GM19438 (cell line): ENCODE results near the gene CYP51A1.
"Not testable (repeated sequence)": the region's sequence is repeated elsewhere in the genome, so short reads cannot be mapped to it uniquely, and the experiment has no call there.

ENCODE experiments used
- ATAC-seq: cut with Tn5 transposase; IDR thresholded peaks from one replicate; pipeline ENCODE4 v1.9.1; 2021; ENCODE audit warnings: low read depth; ENCODE audit not compliant: unreplicated experiment

Gene CYP51A1

DNA sequence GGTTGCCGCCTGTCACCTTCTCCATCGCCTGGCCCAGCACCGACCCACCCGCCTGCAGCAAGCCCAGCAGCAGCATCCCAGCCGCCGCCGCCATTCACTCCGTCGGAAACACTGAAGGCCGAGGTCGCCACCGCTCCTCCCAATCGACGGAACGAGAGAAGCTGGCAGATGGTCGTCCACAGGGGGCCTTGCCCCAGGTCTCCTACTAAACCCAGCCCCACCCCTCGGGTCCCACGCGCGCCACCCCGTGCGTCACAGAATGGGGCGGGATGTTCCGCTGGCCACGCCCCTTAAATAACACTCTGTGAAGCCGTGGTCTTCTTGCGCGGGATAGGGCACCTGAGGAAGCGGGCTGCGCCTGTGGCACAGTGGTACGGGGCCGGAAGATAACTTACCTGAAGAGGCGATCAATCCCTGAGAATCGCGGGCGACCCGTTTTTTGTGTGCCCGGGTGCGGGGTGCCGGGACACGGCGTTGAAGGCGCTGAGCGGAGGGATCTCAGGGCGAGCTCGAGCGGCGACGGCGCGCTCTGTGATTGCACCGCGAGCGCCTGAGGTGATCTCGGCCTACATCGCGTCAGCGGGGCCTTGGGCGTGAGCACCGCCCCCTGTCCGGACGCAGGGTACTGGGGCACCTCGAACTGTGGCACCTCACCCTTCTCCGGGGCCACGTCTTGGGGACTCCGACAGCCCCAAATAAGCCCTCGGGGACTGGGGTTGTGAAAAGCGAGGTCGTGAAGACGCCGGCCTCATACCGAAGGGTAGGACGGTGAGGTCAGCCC, at the start of gene CYP51A1:
Gene CYP51A1 (minus strand): TSS at position 207 of the 781 bp plus-strand sequence. CDS start 113 bp downstream, at position 94.
- peak; percentile 86 for ATAC-seq

DNA sequence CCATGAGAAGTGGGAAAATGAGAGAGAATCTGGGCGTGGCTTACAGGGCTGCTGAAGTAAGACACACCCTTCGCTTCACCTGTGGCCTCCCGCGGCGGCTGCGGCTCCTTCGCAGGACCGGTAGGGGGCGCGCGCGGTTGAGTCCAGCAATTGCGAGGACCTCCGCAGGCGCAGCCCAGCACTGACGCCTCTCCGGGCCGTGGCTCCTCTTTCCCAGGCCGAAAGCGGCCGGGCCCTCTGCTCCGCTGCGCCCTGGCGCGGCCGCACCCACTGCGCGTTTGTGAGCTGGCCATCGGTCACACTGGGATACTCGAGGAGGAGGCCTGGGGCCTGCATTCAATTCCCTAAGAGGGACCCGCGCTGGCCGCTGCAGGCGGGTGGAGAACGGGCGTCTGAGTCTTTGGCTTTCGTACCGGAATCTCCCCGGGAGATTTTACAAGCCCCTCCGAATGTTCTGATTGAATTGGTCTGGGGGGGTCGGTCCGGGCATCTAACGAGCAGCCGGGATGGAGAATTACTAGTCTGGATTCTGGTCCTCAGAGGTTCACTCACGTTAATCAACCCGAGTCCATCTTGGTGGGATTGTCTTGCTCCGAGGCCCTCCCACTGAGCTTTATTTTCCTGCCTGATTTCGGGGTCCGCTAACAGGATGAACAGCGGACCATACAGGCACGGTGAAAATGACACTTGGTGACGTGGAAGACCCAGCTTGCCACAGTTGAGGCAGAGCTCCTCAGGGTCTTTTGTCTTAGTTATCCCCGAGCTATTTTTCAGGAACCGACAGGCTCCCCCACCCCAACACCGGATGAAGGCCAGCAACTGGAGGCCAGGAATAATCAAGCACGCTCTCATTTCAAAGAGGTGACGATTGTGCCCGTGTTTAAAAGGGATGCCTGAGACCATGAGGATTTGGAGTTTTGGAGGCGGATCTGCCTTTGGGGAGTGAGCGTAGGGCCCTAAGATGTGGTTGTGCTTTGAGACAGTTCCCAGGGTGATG, 44.9 kb upstream of the CYP51A1 start, which contains the start of gene LRRD1:
Gene LRRD1 (minus strand): TSS at position 215 of the 997 bp plus-strand sequence. CDS start 13,940 bp downstream, outside the sequence.
- peak; percentile 100 for ATAC-seq

DNA sequence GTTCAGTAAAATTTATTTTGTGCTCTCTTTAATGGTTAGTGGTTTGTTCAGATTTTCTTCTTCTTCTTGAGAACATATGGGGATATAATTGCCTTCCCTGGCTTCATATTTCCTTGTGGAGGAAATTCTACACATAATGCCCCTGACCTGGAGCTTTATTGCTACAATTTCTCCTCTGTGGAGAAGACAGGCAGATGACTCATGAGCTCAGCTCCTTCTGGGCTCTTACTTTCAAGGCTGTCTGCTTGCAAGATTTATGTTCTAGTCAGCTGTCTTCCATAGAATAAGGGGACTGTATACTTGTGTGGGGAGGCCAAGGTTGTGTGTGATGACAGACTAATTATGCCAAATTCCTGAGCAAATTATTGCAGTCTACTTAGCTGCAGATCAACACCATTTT, 43.1 kb upstream of the CYP51A1 start:
- no peak for ATAC-seq

DNA sequence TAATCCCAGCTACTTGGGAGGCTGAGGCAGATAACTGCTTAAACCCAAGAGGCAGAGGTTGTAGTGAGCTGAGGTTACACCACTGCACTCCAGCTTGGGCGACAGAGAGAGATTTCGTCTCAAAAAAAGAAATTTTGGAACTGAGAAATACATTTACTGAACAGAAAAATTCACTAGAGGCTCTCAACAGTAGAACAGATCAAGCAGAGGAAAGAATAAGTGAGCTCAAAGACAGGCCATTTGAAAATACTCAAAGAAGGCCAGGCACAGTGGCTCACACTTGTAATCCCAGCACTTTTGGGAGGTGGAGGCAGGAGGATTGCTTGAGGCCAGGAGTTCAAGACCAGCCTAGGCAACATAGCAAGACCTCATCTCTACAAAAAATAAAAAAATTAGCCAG, 35.3 kb upstream of the CYP51A1 start:
- not testable (repeated sequence) for ATAC-seq

DNA sequence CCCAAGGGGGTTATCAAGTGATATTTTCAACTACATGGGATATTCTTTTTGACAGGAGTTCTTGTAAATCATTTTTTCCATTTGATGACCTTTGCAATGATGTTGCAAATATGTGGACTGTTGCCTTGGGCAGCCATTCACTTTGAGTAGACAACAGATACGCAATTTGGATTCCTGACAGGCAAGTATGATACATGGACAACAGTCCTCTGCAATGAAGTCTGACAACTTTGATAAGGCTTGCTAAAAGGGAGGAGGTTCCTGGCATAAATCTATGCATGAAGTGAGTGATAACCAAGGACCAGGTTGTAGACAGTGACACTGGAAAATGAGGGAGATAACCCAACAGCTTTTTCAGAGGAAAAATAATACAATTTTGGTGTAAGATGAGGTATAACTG, 27.0 kb upstream of the CYP51A1 start:
- no peak for ATAC-seq

DNA sequence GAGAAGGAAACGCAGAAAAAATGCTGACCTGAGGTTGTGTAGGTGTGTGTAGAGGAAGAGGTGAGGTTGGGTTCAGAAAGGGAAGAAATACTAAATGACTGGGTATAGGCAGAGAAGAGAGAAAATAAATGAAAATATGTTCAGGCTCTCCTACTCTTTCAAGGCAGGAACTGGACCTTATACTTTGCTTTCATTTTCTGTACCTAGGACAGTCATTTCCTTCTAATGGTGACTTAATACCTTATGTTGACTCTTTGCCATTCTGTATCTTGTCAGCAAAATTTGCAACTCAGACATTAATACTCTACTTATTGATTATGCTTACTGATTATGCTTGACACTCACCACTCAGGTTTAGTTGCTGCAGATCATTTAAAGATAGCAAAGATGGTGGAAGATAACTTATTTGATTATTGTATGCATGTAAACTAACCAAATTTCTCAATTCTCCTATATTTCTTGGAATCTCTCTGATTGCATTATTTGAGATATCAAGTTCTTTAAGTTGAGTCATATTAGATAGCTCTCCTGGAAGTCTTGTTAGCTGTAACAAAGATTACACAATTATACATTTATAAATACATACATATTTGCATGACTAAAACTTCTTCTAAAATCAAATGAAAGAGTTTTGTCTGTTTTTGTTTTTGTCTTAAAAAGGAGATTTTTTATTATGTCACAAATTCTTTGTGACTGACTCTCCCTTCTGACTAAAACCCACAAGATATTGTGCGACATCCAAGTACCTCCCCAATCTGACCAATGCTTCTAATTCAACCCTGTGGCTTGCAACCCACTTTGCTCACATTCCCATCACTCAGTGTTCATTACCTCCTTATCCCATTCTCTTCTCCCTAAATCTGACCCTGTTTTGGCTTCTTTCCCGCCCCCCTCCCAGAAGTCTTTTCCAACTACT, 24.6 kb upstream of the CYP51A1 start:
- ATAC-seq = peak; percentile 81

DNA sequence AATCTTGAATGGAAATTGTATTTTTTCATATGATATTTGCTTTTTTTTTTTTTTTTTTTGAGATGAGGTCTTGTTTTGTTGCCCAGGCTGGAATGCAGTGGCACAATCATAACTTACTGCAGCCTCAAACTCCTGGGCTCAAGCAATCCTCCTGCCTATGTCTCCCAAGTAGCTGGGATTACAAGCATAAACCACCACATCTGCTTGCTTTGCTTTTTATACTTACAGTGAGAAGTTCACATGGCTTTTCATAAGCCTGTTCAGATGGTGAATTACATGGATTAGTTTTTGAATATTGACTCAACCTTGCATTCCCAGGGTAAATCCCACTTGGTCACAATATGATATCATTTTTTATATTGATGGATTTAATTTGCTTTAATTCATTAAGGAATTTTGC, 22.7 kb upstream of the CYP51A1 start:
- ATAC-seq = no peak

DNA sequence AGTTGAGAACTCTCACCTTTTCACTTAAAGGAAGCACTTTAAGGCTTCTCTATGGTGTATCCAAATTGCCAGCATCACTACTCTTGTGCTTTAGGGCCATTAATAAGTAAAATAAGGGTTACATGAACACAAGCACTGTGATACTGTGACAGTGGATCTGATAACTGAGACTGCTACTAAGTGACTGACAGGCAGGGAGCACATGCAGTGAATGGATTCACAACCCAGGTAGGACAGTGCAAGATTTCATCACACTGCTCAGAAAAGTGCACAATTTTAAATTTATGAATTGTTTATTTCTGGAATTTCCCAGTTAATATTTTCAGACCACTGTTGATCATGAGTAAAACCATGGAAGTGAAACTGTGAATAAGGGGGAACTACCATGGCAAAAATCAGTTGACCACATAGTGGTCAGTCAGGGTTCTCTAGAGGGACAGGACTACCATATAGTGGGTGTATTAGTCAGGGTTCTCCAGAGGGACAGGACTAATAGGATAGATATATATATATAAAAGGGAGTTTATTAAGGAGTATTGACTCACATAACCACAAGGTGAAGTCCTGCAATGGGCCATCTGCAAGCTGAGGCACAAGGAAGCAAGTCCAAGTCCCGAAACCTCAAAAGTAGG, 20.9 kb upstream of the CYP51A1 start:
- ATAC-seq = no peak

DNA sequence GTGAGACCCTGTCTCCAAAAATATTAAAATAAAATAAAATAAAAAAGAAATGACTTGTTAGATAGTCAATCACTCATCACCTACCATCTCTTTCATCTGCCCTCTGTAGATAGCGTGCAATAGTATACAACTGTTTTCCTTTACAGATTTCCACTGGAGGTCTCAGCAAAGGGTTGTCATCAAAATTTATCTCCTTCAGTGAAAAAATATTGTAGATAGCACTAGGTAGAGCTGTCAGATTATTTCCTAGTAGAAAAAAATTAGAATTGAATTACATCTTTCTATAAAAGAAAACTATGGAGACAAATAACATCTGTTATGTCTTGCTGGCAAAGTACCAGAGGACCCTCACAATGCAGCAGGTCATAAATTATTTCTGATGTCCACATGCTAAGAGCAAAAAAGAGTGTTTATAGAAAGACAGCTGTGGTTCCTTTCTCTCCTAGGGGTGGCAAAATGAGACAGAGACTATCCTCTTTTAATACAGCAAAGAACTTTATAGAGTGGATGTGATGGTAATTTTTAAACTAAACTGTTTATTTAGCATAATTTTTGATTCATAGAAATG, 16.3 kb upstream of the CYP51A1 start:
- no peak for ATAC-seq

DNA sequence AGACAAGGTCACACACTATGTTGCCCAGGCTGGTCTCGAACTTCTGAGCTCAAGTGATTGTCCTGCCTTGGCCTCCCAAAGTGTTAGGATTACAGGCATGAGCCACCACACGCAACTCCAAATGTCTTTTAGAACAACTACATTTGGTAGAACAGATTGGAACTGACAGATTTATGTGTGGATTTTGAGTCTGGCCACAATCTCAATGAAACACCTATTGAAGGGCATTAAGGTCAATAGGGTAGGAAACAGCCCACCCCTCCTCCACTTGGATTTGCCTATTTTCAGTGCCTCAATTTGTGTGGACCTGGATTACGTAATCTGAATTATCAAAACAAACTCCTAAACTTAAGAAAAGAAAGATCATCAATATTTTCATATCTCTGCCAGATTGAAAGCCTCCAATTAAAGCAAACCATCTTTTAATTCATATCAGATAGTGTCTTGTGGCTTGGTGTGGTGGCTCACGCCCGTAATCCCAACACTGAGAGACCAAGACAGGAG, 15.5 kb upstream of the CYP51A1 start:
- ATAC-seq = no peak

DNA sequence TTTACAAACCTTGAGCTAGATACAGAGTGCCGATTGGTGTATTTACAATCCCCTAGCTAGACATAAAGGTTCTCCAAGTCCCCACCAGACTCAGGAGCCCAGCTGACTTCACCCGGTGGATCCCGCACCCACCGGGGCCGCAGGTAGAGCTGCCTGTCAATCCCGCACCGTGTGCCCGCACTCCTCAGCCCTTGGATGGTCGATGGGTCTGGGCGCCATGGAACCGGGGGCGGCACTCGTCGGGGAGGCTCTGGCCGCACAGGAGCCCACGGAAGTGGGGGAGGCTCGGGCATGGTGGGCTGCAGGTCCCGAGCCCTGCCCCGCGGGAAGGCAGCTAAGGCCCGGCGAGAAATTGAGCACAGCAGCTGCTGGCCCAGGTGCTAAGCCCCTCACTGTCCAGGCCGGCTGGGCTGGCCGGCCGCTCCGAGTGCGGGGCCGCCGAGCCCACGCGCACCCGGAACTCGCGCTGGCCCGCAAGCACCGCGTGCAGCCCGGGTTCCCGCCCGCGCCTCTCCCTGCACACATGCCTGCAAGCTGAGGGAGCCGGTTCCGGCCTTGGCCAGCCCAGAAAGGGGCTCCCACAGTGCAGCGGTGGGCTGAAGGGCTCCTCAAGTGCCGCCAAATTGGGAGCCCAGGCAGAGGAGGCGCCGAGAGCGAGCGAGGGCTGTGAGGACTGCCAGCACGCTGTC, 9.1 kb upstream of the CYP51A1 start:
- ATAC-seq = not testable (repeated sequence)

DNA sequence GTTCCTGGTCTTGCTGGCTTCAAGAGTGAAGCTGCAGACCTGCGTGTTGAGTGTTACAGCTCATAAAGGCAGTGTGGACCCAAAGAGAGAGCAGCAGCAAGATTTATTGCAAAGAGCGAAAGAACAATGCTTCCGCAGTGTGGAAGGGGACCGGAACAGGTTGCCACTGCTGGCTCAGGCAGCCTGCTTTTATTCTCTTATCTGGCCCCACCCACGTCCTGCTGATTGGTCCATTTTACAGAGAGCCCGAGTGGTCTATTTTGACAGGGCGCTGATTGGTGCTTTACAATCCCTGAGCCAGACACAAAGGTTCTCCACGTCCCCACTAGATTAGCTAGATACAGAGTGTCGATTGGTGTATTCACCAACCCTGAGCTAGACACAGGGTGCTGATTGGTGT, 8.5 kb upstream of the CYP51A1 start:
- not testable (repeated sequence) for ATAC-seq

DNA sequence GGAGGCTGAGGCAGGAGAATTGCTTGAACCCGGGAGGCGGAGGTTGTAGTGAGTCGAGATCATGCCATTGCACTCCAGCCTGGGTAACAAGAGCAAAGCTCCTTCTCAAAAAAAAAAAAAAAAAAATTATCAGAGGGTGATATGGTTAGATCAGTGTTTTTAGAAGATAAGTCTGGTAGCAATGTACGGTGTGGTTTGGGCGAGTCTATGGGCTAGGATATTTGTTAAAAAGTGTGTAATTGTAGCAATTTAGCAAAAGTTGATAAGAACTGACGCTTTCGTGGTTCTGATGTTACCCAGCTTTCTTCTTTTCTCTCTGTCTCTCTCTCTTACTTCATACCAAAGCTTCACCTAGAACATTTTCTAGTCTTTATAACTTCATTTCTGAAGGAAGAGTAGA, 6.9 kb upstream of the CYP51A1 start:
- no peak for ATAC-seq

DNA sequence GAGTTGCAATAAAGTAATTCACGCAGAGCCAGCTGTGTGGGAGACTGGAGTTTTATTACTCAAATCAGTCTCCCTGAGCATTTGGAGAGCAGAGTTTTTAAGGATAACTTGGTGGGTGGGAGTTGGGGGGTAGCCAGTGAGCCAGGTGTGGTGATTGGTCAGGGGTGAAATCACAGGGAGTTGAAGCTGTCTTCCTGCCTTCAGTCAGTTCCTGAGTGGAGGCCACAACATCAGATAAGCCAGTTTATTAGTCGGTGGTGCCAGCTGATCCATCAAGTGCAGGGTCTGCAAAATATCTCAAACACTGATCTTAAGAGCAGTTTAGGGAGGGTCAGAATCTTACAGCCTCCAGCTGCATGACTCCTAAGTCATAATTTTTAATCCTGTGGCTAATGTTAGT, 3.3 kb upstream of the CYP51A1 start:
- no peak for ATAC-seq

DNA sequence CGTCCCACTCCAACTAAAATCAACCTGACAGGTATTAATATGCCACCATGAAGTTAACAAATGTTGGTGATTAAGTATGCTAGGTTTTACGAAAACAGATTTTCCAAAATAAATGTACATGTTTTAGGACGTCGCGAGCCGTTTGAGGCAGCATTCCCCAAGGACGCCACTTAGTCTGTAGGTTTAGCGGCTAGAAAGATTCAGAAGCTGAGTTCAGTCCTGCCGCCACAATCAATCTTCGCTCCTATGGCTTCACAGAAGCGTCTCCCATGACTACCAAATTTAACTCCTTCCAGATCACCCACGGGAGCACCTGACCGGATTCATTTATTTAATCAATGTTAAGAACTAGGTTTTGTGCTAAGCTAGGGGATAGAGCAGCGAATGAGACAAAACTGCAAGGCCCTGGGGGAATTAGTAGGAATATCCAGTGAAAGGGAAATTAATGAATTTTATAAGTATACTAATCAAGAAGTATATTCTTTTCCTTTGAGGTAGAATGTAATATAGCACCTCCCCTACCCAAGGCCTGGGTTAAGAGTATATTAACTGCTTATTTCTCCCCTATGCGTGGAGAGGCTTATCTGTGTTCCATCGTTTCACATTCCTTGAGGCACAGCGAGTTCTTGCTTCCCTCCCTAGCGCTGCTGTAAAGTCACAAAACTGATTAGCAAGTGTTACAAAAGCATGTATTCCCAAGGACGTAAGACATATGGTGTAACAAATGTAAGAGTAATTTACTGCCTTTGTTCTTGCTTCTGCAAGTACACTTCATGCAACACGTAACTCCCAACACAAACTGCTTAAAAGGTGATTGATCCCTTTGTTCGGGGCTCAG, 994 bp upstream of the CYP51A1 start:
- ATAC-seq = no peak

DNA sequence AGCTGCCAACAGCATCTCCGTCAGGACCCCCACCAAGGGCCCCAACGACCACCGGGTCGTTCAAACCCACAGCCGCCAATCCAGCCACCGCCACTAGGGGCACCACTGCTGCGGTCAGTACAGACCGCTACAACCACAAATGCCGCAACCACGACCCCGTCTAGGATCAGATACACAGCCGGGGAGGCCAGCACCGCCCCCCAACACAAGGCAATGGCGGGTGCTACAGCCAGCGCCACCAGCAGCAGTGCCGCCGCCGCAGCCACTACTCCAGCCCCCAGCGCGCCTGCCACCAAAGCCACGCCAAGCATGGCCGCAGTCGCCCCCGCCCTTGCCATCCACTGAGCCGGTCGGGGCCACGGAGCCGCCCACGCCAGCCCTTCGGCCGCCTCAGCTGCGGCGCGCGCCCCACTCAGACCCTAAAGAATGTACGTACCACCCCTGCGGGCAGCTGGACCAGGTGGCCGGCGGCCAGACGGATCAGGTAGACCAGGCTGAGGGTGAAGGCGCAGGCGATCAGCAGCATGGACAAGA, 473 bp downstream of the CYP51A1 start:
- peak; percentile 32 for ATAC-seq

DNA sequence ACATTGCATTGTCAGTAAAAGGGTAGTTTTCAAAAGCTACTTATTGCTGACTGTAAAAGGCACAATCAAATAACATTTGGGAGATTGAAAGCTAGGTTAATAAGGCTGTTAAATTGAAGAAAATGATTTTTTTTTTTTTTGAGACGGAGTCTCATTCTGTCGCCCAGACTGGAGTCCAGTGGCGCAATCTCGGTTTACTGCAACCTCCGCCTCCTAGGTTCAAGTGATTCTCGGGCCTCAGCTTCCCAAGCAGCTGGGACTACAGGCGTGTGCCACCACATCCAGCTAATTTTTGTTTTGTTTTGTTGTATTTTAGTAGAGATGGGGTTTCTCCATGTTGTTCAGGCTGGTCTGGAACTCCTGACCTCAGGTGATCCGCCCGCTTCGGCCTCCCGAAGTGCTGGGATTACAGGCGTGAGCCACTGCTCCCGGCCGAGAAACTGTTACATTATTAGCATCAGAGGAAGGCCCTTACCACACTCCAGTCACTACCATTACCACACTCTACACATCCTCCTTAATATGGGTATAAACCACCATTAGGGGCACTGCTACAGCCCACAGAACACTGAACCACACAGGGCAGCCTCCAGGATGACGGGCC, 1.0 kb downstream of the CYP51A1 start:
- peak; percentile 26 for ATAC-seq
